H1 (cell line): ENCODE results near the gene SPATS2L.

ENCODE experiments used
- CTCF ChIP-seq, 3 experiments: IDR thresholded peaks; 1 replicate in 2 of 3; 2 replicates in 1 of 3; pipeline versions ENCODE4 v1.5.1 to v1.6.1; 2011; ENCODE audit warnings: low read length in 3 of 3, mild to moderate bottlenecking in 3 of 3, inconsistent platforms in 2 of 3, low read depth in 1 of 3, moderate library complexity in 1 of 3; ENCODE audit not compliant: insufficient read depth in 1 of 3; ENCODE audit errors: control extremely low read depth in 1 of 3
- POLR2AphosphoS5 ChIP-seq: IDR thresholded peaks from 2 replicates; pipeline ENCODE4 v1.6.1; 2011; ENCODE audit warnings: low read depth, low read length

GRCh38 chr2:200330351-200331060, 24.0 kb downstream of the SPATS2L start:
- TF ChIP-seq CTCF (IDR thresholded peaks at IDR 0.05; ENCODE audit: control extremely low read depth in 1 of 3, insufficient read depth in 1 of 3, low read depth in 1 of 3, low read length in 3 of 3) (no peak), POLR2AphosphoS5 (no peak)
